HG03521 (cell line): ENCODE results near the gene LCK.
"Not testable (repeated sequence)": the region's sequence is repeated elsewhere in the genome, so short reads cannot be mapped to it uniquely, and the experiment has no call there.

ENCODE experiments used
- ATAC-seq: cut with Tn5 transposase; IDR thresholded peaks from one replicate; pipeline ENCODE4 v1.9.1; 2021; ENCODE audit warnings: mild to moderate bottlenecking, moderate library complexity; ENCODE audit not compliant: unreplicated experiment

Gene LCK

DNA sequence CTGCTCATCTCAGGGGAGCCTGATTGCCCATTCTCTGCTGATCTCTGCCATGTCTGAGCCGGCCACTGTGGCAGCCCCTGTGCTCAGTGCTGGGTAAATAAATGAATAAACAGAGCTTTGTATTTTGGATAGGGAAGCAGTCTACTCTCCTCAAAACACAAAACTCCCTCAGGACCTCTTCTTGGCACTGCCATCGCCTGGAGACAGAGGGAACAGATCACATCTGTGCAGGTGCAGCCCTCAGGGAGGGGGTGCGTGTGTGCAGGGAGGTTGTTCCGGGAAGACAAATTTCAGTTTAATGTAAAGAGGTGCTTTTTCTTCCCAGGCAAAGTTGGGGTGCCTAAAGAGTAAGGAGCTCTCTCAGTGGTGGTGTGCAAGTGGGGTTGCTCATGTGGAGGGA is 11.7 kb upstream of the LCK start:
- ATAC-seq: no peak

GRCh38 chr1:32239790-32240139 is 11.3 kb upstream of the LCK start:
- ATAC-seq: no peak

GRCh38 chr1:32240140-32240951 is 10.7 kb upstream of the LCK start:
- no peak for ATAC-seq

GRCh38 chr1:32241001-32241763 is 9.9 kb upstream of the LCK start:
- ATAC-seq: no peak

- no peak for ATAC-seq
Observed at GRCh38 chr1:32242341-32242851, 8.7 kb upstream of the LCK start.

GRCh38 chr1:32246888-32247273 is 4.2 kb upstream of the LCK start, which contains the start of gene FAM167B:
TSS of gene FAM167B (plus strand) at chr1:32247222. CDS start at chr1:32247422, 200 bp downstream.
- no peak for ATAC-seq

- no peak for ATAC-seq
Observed at GRCh38 chr1:32247452-32247851, 3.6 kb upstream of the LCK start.

GRCh38 chr1:32247983-32248889 is 2.8 kb upstream of the LCK start:
- no peak for ATAC-seq

DNA sequence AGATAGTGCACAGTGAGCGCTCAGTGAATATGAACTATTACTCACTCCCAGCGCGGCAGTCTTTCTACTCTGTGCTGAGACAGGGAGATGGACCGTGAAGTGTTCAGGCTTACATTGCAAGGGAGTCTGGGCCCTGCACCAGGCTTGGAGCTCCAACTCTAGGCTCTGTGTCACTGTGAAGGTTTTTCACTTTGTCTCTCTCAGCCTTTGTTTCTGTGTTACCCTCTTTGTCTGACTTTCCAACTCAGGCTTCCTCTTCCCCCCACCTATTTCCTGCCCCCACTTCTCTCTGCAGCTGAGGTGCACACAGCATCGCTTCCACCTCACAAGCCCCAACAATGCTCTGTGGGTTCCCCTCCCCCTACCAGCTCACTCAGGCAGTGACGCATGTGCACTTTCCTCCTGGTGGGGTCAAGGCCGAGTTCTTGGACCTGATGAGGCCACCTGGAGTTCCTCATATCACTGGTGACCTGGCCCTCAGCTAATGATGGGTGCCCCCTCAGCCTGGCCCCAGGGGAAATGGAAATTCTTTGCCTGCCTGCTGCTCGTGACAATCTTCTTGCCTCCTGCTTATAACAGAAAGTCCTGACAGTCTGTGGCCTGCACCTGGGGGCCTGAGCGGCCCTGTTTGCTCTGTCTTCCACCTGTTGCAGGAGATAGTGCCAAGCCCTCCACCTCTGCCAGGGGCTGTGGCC is 1.1 kb upstream of the LCK start:
- peak; percentile 48 for ATAC-seq

DNA sequence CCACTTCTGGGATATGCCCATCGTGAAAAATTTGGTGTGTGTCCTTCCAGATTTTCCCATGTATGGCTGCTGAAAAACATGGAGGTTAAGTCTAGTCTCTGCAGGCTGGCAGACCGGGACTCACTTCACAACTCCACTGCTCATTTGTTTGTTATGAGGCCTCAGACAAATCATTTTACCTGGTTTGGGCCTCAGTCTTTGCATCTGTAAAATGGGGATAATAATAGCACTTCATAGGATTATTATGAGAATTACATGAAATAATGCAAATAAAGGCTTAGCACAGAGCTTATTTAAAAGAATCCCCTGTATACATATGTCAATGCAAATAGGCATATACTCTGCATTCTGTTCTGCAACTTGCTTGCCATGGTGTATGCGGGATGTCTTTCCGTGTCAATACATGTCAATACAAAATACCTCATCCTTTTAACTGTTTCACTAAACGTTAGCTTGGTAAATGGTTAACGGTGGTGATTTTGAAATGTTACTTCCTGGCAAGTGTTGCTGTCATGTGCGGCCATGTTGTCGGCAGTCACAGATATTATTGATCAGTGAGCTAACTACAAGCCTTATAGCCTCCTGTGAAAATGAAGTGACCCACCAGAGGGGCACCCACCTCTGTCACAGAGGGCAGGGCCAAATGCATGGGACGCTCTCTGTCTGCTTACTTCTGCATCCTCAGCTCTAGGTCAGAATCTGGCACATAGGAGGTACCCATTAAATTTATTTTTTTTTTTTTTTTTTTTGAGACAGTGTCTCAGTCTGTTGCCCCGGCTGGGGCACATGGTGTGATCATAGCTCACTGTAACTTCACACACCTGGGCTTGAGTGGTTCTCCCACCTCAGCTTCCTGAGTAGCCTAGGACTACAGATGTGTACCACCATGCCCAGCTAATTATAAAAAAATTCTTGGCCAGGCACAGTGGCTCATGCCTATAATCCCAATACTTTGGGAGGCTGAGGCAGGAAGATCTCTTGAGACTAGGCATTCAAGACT is 4.3 kb downstream of the LCK start:
- no peak for ATAC-seq

DNA sequence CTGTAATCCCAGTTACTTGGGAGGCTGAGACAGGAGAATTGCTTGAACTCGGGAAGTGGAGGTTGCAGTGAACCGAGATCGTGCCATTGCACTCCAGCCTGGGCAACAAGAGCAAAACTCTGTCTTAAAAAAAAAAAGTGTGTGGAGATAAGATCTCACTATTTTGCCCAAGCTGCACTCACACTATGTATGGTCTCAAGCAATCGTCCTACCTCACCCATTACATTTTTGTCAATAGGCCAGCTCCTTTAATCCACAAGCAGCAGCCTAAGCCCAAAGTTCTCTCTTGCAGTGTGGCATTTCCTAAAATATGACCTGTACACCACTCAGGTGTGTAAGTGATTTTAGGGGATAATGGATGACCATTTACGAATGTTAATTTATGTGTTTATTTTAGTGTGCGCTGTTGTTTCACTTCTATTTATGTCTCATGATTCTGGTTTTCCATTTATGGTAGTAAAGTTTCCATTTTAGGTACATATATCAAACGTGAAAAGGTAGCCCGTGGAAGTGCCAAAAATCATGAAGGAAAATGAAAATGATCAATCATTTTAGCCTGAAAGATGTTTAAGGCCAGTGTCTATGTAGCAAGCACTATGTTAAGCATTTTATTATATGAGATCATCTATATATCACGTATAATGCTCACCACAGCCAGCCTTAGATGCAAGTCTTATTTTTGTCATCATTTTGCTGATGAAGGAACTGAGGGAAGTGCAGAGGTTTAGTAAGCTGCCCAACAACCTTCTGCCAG is 5.6 kb downstream of the LCK start:
- ATAC-seq: no peak

GRCh38 chr1:32257227-32257508 is 6.1 kb downstream of the LCK start:
- no peak for ATAC-seq

GRCh38 chr1:32263236-32263593 is 12.2 kb downstream of the LCK start:
- ATAC-seq: not testable (repeated sequence)

- no peak for ATAC-seq
Observed at GRCh38 chr1:32263744-32264143, 12.7 kb downstream of the LCK start.

GRCh38 chr1:32265846-32266245 is 14.8 kb downstream of the LCK start:
- no peak for ATAC-seq

DNA sequence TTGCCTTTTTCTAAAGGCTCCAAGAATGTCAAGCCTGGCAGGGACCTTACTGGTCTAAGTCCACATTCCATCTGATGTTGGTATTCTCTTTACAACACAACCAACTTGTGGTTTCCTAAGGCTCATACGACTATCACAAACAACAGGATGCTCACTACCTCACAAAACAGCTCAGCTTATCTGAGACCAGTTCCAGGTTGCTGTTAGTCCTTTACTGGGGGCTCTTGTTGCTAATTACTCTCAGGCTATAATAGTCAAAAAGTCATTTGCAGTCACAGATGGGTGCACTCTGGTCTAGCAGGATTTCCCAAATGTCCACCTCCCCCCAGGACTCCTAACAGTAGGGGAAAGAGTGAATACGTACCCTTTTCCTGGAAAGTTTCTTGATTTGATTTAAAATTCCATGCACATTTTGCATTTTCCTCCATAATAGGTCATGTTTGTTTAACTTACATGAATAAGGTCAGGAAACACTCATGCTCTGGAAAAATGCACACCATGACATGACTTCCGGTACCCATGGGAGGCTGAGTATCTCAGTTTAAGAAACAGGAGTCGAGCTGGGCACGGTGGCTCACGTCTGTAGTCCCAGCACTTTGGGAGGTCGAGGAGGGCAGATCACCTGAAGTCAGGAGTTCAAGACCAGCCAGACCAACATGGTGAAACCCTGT is 16.0 kb downstream of the LCK start:
- ATAC-seq: no peak

GRCh38 chr1:32269744-32270143 is 18.7 kb downstream of the LCK start:
- ATAC-seq: no peak
